ENCODE results near the gene MAPK4.

MAPK4 gene

DNA sequence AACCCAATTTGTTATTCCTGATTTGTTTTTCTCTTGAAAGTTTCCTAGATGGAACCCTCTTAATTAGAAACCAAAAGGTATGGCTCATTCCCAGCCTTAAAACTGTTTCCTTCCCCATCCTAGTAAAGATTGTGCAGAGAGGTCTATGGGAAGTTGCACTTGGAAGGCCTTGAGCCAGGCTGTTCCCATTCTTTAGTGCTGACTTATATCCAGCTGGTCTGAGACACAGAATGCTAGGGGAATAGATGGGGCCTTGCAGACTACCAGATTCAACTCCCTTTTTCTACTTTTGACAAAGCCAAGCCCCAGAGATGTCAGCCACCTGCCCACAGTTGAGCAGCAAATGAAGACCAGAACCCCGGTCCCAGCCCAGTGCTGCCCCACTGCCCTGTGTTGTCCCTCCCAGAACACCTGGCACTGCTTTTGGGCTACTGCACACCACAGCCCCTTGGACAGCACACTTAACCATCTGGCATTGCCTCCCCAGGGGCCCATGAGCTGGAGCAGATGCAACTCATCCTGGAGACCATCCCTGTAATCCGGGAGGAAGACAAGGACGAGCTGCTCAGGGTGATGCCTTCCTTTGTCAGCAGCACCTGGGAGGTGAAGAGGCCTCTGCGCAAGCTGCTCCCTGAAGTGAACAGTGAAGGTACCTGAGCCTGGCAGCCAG, 161.7 kb downstream of the MAPK4 start:
- no peak for DNase-seq (ENCODE audit: low read depth)

DNA sequence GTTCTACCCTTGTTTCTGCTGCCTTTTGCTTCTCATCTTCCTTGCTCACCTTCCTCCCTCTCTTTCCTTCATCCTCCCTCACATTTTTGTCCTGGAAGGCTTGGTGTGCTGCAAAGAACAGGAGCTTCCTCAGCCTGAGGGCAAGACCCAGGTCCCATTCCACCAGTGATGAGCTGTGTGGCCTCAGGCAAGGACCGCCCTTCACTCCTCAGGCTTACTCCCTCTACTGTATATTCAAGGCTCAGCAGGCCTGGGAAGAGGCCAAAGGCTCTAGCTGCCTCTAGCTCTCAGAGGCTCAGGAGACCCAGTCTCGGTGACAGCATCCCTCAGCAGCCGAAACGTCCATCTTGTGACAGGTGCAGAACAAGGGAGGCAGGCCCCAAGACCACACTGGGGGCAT, 162.4 kb downstream of the MAPK4 start:
- DNase-seq (ENCODE audit: low read depth): no peak

DNA sequence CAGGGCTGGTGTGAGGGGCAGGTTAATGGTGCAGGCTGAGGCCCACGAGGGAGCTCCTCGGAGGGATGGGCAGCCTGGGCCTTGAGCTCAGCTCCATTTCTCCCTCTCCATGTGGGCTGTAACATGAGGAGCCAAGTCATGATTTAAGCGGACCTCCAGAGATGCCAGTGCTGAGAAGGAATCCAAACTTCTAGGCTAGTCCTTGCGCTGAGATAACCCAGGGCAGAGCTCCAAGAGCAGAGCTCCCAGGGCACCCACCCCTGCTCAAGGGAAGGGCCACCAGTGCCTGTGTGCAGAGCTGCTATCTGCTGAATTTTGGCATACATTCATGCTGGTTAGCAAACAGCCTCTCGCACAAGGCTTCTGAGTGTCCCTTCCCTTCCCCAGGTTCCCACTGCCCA, 164.9 kb downstream of the MAPK4 start:
- DNase-seq (ENCODE audit: low read depth): no peak

DNA sequence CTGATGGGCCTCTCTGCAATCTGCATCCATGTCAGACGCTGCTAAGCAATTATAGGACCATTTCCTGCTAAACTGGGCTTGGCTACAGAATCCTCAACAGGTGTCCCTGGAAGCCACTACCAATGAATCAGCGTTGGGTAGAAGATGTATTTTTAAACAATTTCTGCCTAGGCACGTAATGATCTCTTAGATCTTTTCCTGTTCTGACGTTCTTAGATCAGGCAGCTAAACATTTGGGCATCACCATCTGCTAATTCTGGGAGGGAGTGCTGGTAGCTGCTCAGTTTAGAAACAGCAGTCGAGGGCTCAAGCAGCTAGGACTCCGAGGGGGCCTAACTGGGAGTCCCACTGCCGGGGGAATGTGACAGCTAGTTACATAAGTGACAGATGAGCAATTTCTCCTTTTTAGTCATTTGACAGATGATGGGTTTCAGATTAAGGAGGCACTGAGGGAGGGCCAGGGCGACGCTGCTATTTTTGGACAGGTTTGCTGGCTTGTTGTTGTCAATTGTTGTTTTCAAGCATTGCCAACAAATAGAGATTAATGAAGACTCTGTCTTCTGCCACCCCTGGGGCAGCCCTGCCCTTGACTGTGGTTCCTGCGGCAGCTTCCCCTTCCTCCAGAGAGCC, 167.2 kb downstream of the MAPK4 start:
- DNase-seq (ENCODE audit: low read depth): no peak

DNA sequence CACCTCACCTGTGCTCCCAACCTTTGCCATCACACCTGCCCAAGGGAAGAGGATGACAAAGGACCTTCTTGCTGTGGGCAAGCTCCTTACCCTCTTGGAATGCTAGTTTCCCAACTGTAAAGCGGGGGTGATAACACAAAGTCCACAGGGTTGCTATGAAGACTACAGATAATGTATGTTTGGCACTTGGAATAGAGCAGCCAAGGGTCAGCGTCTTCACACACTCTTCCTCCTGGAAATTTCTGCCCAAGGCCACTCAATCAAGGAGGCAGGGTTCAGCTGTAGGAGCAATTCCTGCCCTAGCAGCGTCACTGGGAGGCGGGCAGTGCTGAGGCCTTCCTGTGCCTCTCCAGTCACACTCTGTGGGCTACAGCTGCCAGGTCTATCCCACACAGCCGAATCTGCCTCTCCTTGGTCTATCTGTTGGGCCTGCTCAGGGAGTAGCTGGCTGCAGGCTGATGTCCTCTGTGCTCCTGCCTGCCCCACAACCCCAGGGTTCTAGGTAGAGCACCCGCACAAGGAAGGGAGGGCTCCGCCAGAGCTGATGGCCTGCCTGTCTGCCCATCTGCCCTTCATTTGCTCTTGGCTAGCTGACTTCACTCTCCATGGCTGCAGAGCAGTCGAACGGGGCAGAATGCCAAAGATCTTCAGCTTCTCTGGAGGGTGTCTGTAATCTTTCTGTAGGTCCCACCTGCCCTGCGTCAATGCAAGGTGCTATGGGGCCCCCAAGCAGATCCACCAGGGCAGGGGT, 168.0 kb downstream of the MAPK4 start:
- no peak for DNase-seq (ENCODE audit: low read depth)

DNA sequence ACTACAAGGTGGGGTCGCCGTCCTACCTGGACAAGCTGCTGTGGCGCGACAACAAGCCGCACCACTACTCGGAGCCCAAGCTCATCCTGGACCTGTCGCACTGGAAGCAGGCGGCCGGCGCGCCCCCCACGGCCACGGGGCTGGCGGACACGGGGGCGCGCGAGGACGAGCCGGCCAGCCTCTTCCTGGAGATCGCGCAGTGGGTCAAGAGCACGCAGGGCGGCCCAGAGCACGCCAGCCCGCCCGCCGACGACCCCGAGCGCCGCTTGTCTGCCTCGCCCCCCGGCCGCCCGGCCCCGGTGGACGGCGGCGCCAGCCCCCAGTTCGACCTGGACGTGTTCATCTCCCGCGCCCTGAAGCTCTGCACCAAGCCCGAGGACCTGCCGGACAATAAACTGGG, 169.5 kb downstream of the MAPK4 start:
- no peak for DNase-seq (ENCODE audit: low read depth)

DNA sequence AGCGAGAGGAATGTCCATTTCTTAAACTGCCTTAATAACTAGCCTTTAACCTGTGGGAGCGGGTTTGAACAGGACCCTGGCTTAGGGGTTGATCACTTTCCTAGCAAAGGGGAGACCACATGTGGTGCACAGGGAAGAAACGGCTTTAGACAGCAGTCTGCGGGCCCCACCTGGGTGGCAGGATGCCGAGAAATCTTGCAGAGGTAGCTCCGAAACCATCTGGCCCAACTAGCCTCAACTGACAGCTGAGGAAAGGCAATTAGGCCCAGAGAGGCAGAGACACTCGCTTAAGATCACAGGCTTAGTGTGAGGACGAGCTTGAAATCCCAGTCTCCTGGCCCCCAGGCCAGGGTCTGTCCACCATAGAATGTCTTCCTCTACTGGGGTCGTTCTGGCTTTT, 170.1 kb downstream of the MAPK4 start:
- no peak for DNase-seq (ENCODE audit: low read depth)

DNA sequence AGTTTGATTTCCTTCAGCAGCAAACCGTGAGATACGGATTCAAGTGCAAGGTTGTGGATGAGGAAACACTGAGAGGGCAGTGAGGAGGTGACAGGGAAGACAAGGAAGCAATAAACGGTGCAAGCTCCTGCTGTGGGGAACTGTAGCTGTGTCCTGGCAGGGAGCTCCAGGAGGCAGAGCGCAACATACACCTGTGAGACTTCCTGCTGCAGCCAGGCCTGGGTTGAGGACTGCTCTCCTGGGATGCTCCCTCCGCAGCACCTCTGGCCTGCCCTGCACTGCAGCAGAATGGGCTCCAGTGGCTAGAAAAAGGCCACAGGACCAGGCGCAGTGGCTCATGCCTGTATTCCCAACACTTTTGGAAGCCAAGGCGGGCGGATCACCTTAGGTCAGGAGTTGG, 174.5 kb downstream of the MAPK4 start:
- no peak for DNase-seq (ENCODE audit: low read depth)

DNA sequence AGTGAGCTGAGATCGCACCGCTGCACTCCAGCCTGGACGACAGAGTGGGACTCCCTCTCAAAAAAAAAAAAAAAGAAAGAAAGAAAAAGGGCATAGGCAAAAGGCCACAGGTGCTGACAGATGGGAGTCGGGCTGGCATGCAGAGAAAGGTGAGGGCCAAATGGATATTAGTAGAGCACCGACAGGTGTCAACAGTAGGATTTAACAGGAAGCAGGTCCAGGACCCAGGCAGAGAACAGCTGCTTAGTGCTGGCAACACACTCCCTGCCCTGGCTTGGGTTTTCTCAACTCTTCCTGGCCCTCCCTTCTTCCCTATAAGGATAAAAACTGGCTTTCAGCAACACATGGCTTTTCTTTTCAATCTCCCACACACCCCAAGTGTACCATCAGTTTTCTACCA, 175.0 kb downstream of the MAPK4 start:
- DNase-seq (ENCODE audit: low read depth): no peak

DNA sequence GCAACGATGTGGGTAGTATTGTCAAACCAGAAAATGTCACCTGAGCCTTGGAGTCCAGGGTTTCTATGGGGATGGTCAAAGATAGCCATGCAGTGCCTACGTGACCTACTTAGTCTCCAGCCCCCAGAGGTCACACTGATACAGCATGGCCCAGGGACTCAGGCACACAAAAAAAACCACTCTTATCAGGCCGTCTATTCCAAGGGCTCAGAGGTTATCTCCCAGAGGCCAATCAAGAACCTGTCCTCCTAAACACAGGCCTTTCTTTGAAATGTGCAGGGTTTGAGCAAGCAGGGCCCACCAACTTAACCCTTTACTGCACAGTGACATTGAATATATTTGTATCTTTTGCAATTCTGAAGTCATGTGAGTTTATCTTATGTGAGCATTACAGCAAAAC, 177.2 kb downstream of the MAPK4 start:
- DNase-seq (ENCODE audit: low read depth): no peak

DNA sequence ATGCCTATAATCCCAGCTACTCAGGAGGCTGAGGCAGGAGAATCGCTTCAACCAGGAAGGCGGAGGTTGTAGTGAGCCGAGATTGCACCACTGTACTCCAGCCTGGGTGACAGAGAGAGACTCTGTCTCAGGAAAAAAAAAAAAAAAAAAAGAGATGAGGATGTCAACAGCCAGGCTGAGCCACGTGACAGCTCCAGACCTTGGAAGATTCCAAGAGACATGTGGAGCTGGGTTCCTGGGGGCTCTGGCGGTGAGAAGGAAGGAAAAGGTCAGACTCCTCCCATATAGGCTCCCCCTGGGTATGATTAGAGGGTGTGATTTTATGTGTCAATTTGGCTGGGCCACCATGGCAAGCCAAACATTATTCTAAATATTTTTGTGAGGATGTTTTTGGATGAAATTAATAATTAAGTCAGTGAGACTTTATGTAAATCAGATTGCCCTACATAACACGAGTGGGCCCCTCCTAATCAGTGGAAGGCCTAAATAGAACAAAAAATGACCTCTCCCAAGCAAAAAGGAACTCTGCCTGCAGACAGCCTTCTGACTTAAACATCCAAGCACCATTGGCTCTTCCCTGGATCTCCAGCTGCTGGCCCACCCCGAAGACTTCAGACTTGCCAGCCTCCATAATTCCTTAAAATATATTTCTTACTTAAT, 178.3 kb downstream of the MAPK4 start:
- DNase-seq (ENCODE audit: low read depth): no peak

DNA sequence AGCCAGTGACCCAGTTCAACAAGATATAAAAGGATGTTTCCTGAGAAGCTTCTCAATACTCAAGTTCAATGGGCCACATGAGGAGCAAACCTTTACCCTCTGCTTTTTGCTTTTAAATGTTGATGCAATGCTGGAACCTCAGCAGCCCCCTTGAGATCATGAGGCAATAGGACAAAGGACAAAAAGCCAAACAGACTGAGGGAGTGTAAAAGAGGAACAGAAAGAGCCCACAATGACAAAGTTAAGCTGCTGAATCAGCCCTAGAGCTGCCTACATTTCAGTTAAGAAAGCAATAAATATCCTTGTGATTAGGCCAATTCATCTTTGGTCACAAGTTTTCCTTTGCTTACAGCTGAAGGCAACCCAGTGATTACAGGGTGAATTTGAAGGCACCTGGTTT, 183.1 kb downstream of the MAPK4 start:
- DNase-seq (ENCODE audit: low read depth): no peak

DNA sequence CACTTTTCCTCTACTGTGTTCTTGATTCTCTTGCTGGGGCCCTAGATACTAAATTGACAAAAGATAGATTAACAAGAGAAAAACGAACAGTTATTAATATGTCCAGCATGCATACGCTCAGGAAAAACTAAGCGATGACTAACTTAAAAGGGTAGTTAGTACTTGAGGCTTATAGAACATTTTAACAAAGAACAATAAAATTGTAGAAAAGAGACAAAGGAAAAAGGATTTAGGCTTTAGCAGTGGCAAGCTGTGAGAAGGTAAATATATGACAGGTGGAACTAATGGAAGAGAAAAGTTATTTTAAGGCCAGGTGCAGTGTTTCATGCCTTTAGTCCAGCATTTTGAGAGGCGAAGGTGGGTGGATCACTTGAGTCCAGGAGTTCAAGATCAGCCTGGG, 184.4 kb downstream of the MAPK4 start:
- DNase-seq (ENCODE audit: low read depth): no peak

DNA sequence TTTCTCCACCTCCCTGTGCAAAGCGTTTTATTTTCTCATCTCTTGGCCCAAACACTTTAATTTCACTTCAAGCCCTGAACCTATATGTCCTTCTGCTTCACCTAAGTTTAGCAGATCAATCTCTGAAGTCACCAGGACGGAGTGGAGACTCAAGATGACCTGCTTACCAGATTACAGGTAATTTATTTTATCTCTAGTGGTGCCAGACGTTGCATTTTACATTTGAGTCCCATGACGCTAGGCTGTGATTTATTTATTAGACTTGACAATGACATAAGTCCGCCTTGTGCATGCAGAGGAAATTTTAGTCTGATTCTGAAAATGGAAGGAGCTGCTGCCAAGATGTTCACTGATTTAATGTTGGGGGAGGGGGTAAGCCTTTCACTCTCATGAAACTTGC, 186.1 kb downstream of the MAPK4 start:
- no peak for DNase-seq (ENCODE audit: low read depth)

DNA sequence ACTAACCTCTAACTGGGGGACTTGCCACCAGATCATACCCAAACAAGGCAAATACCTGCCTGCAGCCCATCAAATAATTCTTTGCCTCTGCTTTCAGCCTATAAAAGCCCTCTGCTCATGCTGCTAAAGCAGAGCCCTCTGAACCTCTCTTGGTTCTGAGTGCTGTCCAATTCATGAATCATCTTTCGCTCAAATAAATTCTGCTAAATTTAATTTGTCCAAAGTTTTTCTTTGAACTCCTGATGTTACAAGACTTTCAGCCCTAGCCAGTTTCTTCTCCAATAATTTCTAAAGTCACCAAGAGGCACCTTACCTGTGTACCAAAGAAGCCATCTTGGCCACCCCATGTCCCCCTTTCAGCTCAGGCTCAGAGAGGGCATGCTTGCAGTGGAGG, 188.0 kb downstream of the MAPK4 start:
- DNase-seq (ENCODE audit: low read depth): no peak

DNA sequence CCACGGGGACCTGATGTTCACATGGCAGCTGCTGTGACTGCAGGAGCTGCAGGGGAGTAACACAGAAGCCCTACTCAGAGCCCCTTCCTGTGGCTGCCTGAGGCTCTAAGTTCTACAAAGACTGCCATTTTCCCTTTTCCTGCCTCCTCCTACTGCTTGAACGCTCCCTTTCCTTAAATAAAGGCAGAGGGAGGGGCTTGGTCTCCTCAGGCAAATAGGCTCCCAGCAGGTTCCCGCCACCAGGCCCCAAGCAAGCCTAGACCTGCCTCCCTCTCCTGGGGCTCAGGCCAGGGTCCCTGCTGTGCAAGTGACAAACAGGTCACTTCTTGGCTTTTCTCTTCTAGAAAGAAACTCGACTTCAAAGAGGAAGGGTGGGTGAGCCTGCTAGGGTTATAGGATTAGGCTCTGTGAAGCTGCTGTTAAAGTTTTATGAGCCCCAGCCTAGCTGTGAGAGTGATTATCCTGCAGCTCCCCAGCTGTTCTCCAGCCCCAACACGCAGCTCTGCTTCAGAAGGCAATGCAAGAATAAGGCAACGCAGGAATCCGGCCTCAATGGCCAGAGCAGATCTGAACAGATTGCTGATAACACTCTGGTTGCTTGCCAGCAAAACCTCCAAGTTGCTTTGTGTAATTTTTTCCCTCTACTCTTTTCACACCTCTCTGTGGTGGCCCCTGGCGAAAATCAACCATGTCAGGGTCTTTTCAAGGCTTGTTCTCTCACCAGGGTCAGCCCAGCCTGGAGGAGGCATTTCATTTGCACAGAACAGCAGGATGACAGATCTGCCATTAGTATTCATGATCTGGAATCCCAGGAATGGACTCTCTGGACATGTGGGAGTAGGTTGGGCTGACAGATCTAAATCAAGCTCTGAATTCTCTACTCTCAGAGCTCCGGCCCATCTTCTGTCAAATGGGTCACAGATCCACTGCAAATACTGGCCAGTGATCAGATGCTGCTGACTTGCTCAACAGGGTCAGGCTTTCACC, 188.6 kb downstream of the MAPK4 start:
- DNase-seq (ENCODE audit: low read depth): no peak

DNA sequence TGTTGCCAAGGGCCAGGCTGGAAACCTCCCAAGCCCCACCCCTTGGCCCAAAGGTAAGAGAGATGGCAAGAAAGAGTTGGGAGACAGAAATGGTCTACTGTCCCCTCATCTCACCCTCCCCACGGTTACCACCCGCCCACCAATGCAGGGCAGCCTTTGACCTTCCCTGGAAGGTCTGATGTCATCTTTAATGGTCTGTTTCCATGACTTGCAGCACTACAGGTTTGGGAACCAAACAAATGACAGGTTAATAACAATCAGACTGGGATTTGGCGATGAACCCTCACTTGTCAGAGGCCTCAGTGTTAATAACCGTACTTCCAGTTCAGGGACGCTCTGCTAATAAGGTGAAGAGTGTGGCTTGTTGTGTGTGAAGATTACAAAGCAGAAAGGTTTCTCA, 189.5 kb downstream of the MAPK4 start:
- DNase-seq (ENCODE audit: low read depth): no peak

DNA sequence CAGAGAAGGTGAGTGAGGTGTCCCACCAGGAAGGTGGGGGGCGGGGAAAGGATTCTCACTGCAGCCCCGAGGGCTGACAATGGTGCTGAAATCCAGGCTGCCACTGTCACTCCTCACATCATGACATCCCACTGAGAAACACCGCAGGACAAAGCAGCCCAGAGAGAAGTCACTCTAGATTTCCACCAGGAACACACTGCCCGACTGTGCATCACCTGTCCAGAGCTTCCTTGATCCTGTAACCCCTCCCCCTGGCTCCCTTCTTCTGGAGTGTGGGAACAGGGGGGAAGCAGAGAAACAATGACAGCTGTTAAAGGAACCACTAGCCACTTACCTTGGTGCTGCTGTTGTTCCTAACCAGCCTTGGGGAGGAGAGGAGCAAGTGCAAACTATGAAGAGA, 190.1 kb downstream of the MAPK4 start:
- no peak for DNase-seq (ENCODE audit: low read depth)

DNA sequence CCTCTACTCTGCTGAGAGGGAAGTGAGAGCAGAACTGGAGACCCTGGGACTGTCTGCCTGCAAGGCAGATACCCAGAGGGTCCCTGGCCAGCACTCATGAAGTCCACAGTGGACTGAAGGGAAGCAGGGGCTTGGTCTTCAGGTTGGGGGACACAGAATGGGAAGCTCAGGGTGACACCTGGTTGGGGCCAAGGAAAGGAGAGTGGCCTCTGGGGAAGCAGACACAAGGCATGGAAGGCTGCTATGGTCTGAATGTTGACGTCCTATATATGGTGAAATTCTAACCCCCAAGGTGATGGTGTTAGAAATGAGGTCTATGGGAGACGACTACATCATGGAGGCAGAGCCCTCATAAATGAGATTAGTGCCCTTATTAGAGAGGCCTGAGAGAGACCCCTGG, 190.7 kb downstream of the MAPK4 start:
- no peak for DNase-seq (ENCODE audit: low read depth)

DNA sequence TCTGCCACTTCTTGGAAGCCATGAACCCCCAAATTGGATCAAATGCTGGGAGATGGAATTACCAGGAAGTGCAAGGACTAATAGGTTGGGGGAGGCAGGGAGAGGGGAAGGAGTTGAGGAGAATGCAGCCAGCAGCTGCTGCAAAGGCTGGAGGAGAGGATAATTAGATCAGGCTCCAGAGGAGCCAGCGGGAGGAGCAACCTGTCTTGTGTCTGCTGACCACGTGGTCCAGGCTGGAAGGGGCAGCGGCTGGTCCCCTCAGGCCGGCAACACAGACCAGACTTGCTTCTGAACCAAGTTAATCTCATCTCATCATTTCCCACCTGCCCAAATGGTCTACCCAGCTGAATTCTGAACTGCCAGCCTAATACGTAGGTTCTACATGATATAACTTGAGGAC, 191.6 kb downstream of the MAPK4 start:
- DNase-seq (ENCODE audit: low read depth): no peak

DNA sequence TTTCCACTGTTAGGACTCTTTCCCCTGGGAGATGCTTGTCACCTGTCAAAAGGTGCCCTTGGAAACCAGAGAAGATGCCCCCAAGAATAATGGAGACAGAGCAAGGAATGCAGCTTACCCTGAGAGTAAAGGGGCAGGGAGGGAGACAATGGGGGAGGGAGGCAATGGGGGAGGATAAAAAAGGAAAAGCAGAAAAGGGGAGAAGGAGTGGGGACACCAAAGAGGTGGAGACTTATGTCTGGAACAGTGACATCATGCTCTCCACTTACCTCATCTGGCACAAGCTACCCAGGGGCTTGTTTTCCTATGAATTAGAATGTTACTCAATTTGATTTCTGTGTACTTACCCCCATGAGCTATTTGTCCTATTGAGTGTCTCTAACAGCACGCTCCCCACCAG, 192.1 kb downstream of the MAPK4 start:
- no peak for DNase-seq (ENCODE audit: low read depth)

DNA sequence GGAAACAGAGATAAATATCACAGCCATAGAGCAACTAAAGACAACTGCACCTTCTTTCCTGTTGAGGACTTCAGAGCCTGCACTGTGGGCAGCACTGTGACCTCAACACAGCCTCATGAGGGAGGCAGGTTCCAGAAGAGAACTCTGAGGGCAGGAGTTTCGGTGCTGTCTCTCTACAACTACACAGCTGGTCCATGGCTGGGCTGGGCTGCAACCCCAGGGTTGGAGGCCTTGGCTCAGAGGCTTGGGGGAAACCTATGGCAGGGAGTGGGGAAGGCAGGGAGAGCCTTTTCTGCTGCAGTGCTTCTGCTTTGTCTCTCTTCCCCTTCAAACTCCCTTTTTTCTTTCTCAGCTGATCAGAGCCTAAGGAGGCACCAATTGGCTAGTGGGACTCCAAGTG, 193.4 kb downstream of the MAPK4 start:
- DNase-seq (ENCODE audit: low read depth): no peak

All from stimulated activated CD8-positive, alpha-beta memory T cell treated with anti-CD3 and anti-CD28 coated beads, Interleukin-7, amount 100 ng/mL, for 24 hours (primary cell).